ENCODE measurements around the gene SPTB.

- no peak for TF ChIP-seq CTCF (optimal IDR thresholded peaks at IDR 0.05 in 1 of 3, IDR thresholded peaks at IDR 0.05 in 1 of 3, conservative IDR thresholded peaks at IDR 0.05 in 1 of 3; ENCODE audit: extremely low read depth in 1 of 3, insufficient read depth in 2 of 3, low read length in 3 of 3)
- TF ChIP-seq EZH2 (IDR thresholded peaks at IDR 0.05; ENCODE audit: low read length) = no peak
Measured at GRCh38 chr14:64868379-64868778, 11.3 kb downstream of the SPTB start.

Data from keratinocyte (primary cell).